Measurements from ENCODE around the gene HIVEP3.

Gene HIVEP3

DNA sequence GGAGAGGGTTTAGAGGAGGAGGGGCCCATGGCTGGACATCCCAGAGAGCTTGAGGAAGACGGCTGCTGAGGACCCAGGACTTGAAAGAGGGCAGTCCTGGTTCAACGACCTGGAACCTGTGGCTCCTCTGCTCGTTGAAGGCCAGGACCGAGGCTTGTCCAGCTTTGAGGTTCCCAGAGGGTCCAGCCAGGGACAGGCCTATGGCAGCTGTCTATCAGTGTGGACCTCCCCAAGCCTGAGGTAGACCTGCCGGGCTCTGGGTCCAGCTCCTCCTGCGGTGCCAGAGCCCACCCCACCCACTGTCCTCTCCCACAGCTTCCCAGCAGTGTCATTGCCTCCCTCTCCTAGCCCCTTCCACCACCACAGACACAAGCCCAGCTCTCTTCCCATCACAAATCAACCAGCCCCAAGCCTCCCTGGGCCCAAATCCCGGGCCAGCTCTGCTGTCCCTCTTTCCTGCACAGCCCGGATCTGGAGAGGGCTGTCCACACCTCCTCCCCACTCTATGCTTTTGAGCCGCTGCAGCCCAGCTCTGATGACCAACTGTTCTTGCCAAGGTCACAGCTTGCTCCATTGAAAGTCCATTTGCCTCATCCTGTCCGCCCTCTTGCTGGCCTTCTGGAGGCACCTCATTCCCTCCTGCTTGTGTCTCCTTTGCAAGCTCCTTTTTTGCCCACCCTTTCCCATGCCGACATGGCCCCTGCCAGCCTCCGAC lies 385.5 kb downstream of the HIVEP3 start:
- no peak for DNase-seq (ENCODE audit: low read depth)

- DNase-seq (ENCODE audit: low read depth), result no peak
Measured at GRCh38 chr1:41532206-41532975, 386.3 kb downstream of the HIVEP3 start.

- no peak for DNase-seq (ENCODE audit: low read depth)
Measured at GRCh38 chr1:41530411-41530810, 388.3 kb downstream of the HIVEP3 start.

DNA sequence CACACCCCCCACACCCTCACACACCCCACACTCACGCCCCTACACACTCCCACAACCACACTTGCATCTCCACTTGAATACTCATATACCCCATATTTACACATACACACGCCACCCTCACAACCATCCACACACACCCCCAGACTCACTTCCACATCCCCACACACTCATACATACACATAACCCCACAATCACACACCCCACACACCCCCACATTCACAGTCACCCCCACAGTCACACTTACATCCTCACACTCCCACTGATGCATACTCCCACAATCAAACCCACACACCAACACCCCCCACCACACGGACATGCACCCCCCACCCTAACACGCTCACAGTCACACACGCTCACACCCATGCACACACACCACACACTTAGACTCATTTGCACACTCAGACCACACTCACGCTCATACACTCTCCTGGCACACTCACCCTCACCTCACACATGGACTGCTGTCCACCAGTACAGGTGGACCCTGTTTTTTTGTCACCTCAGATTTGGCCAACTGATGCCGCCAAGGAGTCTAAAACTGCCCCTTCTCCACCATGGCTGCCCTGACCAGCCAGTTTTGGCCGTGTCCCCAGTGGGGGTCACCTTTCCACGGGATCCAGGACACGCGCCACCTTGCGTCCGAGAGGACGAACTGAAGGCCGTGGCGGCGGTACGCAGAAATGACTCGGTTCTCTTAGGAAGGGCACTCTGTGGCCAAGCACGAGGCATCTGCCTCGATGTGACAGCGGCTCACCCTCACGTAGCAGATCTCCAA lies 388.9 kb downstream of the HIVEP3 start:
- no peak for DNase-seq (ENCODE audit: low read depth)

DNA sequence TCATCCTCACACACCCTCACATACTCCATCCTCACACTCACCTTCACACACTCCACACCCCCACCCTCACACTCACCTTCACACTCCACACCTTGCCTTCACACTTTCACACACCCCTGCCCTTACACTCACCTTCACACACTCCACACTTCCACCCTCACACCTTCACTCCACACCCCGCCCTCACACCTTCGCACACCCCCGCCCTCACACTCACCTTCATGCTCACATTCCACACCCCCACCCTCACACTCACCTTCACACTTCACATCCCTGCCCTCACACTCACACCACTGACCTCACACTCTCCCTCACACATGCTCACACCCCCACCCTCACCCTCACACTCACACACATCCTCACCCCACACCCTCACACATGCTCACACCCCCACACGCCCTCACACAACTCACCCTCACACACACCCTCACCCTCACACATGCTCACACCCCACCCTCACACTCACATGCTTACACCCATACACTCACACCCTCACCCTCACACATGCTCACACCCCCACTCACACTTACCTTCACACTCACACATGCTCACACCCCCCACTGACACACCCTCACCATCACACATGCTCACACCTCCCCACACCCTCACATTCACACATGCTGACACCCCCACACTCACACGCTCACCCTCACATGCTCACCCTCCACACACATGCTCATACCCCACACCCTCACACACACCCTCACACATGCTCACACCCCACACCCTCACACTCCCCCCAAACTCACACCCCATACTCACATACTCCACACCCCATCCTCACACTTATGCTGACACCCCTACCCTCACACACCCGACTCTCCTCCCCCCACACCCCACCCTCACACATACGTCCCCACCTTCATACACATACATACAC lies 389.8 kb downstream of the HIVEP3 start:
- DNase-seq (ENCODE audit: low read depth), result no peak

- no peak for DNase-seq (ENCODE audit: low read depth)
Measured at GRCh38 chr1:41528106-41528505, 390.6 kb downstream of the HIVEP3 start.

GRCh38 chr1:41526956-41527561 lies 391.7 kb downstream of the HIVEP3 start:
- no peak for DNase-seq (ENCODE audit: low read depth)

DNA sequence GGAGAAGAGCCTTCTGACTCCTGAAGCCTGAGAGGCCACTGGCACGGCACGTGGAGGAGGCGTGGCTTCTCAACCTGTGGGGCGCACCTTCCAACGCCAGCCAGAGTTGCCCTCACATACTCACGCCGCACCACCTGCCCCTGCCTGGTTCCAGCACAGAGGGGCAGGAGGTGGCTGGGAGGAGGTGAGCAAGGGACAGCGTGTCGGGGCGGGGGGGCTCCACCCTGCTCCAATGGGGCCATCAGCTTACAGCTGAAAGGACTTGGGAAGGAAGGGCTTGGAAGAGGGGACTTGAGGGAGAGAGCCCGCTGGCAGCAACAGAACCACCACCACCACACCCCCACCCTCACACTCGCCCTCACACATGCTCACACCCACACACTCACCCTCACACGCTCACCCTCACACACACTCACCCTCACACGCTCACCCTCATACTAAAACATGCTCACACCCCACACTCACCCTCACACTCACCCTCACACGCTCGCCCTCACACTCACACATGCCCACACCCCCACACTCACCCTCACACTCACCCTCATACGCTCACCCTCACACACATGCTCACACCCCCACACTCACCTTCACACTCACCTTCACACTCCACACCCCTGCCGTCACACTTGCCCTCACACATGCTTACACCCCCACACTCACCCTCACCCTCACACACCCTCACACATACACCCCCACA lies 392.7 kb downstream of the HIVEP3 start:
- no peak for DNase-seq (ENCODE audit: low read depth)

DNA sequence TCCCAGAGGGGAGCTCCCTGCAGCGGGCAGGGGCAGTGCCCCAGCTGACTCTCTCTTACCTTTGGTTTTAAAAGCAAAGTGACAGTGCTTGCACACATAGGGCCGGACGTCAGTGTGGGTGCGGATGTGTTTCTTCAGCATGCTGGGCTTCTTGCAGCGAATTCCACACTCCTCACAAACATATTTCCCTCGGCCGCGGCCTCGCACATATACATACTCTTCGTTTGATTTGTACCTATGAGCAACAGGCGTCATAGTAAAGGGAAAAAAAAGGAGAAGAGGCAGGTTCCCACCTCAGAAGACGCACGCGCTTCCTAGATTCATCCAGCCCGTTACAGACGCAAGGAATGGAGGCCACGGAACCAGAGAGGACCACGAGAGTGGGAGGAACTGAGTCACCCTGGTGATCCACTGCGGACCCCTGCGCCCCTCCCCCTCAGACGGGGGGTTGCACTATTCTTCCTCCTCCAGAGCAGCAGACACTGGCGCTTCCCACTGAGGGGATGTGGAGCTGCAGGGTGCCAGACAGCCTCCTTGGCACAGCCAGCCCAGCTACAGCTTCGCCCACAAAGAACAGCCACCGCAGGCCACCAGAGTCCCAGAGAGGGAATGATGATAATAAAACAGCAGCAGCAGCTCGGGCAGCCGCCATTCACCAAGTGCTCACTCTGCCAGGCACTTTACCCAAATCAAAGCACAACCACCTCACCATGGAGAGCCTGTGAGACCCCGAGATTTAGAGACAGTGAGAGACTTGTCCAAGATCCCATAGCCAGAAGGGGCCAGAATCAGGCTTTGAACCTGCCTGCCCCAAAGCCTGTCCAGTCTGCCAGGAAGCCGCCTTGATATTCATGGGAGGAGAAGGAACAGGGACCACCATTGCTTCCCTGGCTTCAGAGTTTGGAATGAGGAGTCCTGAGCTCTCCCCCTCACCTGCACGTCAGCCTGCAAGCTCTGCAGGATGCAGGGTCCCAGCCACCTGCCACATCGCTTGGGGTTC lies 393.7 kb downstream of the HIVEP3 start:
- DNase-seq (ENCODE audit: low read depth), result no peak

- no peak for DNase-seq (ENCODE audit: low read depth)
Measured at GRCh38 chr1:41523949-41524675, 394.6 kb downstream of the HIVEP3 start.

DNA sequence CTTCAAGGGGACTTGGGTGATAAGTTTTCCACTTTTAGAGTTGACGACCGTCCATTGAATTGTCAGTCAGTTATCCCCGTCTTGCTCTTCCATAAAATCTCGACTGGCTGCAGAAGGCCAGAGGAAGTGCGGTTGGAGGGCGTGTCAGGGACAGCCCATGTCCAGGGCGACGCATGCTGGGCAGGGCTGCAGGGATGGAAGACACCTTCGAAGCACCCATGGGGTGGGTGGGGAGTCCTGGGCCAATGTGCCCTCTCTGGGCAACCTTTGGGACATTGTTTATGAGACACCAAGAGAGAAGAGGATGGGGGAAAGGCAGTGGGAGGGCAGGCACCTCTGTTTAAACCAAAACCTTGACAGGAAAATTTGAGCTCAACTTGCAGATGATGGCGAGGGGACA lies 395.7 kb downstream of the HIVEP3 start:
- no peak for DNase-seq (ENCODE audit: low read depth)

GRCh38 chr1:41521766-41522165 lies 397.0 kb downstream of the HIVEP3 start:
- DNase-seq (ENCODE audit: low read depth), result no peak

DNA sequence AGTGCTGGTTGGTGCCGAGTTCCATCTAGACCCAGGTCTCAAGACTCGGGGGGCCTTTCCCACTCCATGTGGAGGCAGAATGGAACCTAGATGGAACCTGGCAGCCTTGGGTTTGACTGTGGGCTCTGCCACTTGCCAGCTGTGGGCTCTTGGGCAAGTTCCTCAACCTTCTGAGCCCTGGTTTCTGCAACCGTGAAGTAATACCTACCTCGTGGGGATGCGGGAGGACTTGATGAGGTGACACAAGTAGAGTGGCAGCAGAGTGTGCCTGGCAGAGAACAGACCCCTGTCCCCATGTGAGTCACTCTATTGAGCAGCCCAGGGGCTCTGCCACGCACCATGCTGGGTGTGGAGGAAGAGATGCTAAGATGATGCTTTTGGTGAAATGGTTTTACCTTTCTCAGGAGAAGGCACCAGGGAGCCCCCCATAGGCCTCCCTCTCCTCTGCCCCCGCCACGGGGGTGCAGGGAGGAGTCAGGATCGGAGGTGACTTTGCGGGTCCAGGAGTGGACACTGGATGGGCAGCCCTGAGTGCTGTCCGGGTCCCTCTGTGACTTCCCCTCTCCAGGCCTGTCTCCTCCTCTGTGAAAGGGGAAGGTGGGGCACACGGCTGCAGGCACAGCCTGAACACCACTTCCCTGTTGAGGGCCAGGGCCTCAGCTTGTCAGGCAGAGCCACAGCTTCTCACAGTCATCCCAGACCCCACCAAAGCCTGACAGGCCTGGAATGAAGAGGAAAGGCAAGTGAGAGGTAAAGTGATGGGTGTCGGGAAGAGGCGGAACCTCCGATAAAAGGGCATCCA lies 397.6 kb downstream of the HIVEP3 start:
- DNase-seq (ENCODE audit: low read depth), result no peak

- no peak for DNase-seq (ENCODE audit: low read depth)
Measured at GRCh38 chr1:41519667-41520066, 399.1 kb downstream of the HIVEP3 start.

- no peak for DNase-seq (ENCODE audit: low read depth)
Measured at GRCh38 chr1:41518471-41518870, 400.3 kb downstream of the HIVEP3 start.

- no peak for DNase-seq (ENCODE audit: low read depth)
Measured at GRCh38 chr1:41517062-41517438, 401.7 kb downstream of the HIVEP3 start.

DNA sequence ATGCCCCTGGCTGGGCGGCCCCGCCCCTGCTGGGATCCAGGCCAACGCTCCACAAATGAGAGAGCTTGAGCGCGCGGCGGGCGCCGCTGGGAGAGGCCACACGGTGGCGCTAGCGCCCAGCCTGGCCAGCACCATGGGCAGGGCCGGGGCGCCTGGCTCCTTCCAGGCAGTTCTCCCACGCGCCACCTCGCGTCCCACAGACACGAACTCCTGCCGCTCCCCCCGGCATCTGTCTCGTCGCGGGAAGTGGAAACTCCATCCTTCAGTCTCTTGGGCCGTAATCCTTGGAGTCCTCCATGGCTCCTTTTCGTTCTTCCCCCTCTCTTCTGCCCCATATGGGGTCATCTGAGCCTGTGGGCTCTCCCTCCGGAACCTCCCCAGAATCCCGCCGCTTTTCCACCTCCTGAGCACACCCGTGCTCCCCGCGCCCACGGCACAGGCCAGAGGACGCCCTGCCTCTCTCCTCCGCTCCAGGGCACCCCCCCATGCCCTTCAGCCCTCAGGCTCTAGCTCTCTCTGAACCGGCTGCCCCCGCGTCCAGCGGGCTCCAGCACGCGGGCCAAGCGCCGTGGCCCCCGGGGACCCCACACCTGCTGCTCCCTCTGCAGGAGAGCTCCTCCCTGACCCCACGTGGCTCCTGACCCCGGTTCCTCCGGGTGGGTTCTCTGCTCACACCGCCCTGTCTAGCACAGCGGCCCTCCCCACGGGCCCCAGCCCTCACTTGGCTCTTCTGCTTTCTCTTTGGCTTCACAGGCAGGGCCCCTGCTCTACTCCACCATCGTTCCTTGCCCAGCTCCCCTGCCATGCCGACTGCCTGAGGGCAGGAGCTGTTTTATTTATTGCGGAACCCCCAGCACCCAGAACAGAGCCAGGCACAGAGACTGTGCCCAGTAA lies 402.3 kb downstream of the HIVEP3 start:
- DNase-seq (ENCODE audit: low read depth), result peak; percentile 40

Measured in stimulated activated CD8-positive, alpha-beta memory T cell treated with anti-CD3 and anti-CD28 coated beads, Interleukin-15, amount 100 ng/mL, for 24 hours (primary cell).